ENCODE measurements around the gene NACA2. TPM values are rescaled to one million over a fixed set of nuclear protein-coding genes. Genes with fewer than 3 reads are reported as not detected.

Gene NACA2
- polyA plus RNA-seq, 1 experiment, result not detected

- no peaks in the 10 kb centered on the region for H3K36me3 ChIP-seq (ENCODE audit: control insufficient read depth, insufficient read depth, low read length)
- no peaks in the 10 kb centered on the region for H3K27me3 ChIP-seq (ENCODE audit: control insufficient read depth, insufficient read depth, low read length)
- ChIA-PET CTCF (no interaction called here), POLR2A (no interaction called here)
- H3K4me3 ChIP-seq (ENCODE audit: low read depth, low read length), result no peak overlapping the region
- no peak for TF ChIP-seq CTCF (IDR thresholded peaks at IDR 0.05; ENCODE audit: insufficient read depth, low read depth, low read length)
- DNase-seq (ENCODE audit: low read depth), result no peak
These were observed 20.3 kb upstream of the NACA2 start for GRCh38 chr17:61611323-61611722.

GRCh38 chr17:61605692-61606091 is 14.7 kb upstream of the NACA2 start:
- no peak for DNase-seq (ENCODE audit: low read depth)
- POLR2A ChIA-PET, result no interaction called here
- CTCF ChIA-PET, result interaction anchor here (0.9 kb wide), 1 partner anchor 11 kb away, joined by 3 read pairs; no protein-coding TSS in a partner anchor
- Histone ChIP-seq H3K36me3 (ENCODE audit: control insufficient read depth, insufficient read depth, low read length) (no peaks in the 10 kb centered on the region), H3K4me3 (ENCODE audit: low read depth, low read length) (no peak overlapping the region), H3K27me3 (ENCODE audit: control insufficient read depth, insufficient read depth, low read length) (no peaks in the 10 kb centered on the region)
- TF ChIP-seq CTCF (IDR thresholded peaks at IDR 0.05; ENCODE audit: insufficient read depth, low read depth, low read length), result no peak

GRCh38 chr17:61601297-61601696 is 10.3 kb upstream of the NACA2 start:
- peaks cover 3% of the 10 kb centered on the region for H3K27me3 ChIP-seq (ENCODE audit: control insufficient read depth, insufficient read depth, low read length)
- CTCF ChIA-PET, result interaction anchor here (1.3 kb wide), 1 partner anchor 189 kb away, joined by 3 read pairs; no protein-coding TSS in a partner anchor

GRCh38 chr17:61600621-61601020 is 9.6 kb upstream of the NACA2 start:
- ChIA-PET CTCF (interaction anchor here (1.3 kb wide), 1 partner anchor 189 kb away, joined by 3 read pairs; no protein-coding TSS in a partner anchor), POLR2A (interaction anchor here (0.6 kb wide), 1 partner anchor 33 kb away, joined by 3 read pairs; no protein-coding TSS in a partner anchor)
- TF ChIP-seq CTCF (IDR thresholded peaks at IDR 0.05; ENCODE audit: insufficient read depth, low read depth, low read length), result no peak

More at GRCh38 chr17:61601297-61601696, 10.3 kb upstream of the NACA2 start:
- no peak for TF ChIP-seq CTCF (IDR thresholded peaks at IDR 0.05; ENCODE audit: insufficient read depth, low read depth, low read length)
- DNase-seq (ENCODE audit: low read depth), result no peak
- H3K4me3 ChIP-seq (ENCODE audit: low read depth, low read length), result no peak overlapping the region
- H3K36me3 ChIP-seq (ENCODE audit: control insufficient read depth, insufficient read depth, low read length), result no peaks in the 10 kb centered on the region
- POLR2A ChIA-PET, result interaction anchor here (0.6 kb wide), 1 partner anchor 34 kb away, joined by 3 read pairs; no protein-coding TSS in a partner anchor

GRCh38 chr17:61599608-61600007 is 8.6 kb upstream of the NACA2 start:
- Histone ChIP-seq H3K36me3 (ENCODE audit: control insufficient read depth, insufficient read depth, low read length) (no peaks in the 10 kb centered on the region), H3K4me3 (ENCODE audit: low read depth, low read length) (no peak overlapping the region), H3K27me3 (ENCODE audit: control insufficient read depth, insufficient read depth, low read length) (peaks cover 6% of the 10 kb centered on the region)
- ChIA-PET CTCF (no interaction called here), POLR2A (no interaction called here)
- TF ChIP-seq CTCF (IDR thresholded peaks at IDR 0.05; ENCODE audit: insufficient read depth, low read depth, low read length), result no peak
- DNase-seq (ENCODE audit: low read depth), result no peak

More at GRCh38 chr17:61600621-61601020, 9.6 kb upstream of the NACA2 start:
- Histone ChIP-seq H3K27me3 (ENCODE audit: control insufficient read depth, insufficient read depth, low read length) (peaks cover 5% of the 10 kb centered on the region), H3K4me3 (ENCODE audit: low read depth, low read length) (no peak overlapping the region), H3K36me3 (ENCODE audit: control insufficient read depth, insufficient read depth, low read length) (no peaks in the 10 kb centered on the region)
- DNase-seq (ENCODE audit: low read depth), result no peak
